Panc1 (cell line): ENCODE results near the gene GANC.

Experiments
- POLR2AphosphoS5 ChIP-seq: IDR thresholded peaks from 2 replicates; pipeline ENCODE4 v1.6.1; 2012; ENCODE audit warnings: mild to moderate bottlenecking, low read depth, low read length, moderate library complexity
- TF ChIP-seq, protein P1 (sequence below): fragments of 450-650 bp; IDR thresholded peaks from 2 replicates; pipeline ENCODE4 v1.5.1; 2017; ENCODE audit warnings: mild to moderate bottlenecking

DNA sequence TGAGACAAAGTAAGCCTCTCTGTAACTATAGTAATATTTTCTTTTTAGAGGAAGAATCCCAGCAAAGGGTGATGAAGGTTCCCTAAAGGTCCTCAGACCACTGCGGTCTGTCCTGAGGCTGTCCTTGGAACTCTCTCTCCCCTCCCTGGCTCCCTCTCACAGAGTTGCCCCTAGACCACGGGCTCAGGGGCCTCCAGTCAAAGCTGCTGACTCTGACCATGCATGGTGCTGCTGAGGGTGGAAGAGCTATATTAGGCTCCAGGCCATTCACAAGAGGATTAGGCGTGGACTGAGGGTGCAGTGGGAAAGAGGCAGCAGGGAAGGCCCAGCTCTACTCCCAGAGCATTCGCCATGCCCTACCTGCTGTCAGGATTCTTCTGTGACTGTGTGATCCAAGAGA lies 100.9 kb downstream of the GANC start:
- TF ChIP-seq, protein P1, sequence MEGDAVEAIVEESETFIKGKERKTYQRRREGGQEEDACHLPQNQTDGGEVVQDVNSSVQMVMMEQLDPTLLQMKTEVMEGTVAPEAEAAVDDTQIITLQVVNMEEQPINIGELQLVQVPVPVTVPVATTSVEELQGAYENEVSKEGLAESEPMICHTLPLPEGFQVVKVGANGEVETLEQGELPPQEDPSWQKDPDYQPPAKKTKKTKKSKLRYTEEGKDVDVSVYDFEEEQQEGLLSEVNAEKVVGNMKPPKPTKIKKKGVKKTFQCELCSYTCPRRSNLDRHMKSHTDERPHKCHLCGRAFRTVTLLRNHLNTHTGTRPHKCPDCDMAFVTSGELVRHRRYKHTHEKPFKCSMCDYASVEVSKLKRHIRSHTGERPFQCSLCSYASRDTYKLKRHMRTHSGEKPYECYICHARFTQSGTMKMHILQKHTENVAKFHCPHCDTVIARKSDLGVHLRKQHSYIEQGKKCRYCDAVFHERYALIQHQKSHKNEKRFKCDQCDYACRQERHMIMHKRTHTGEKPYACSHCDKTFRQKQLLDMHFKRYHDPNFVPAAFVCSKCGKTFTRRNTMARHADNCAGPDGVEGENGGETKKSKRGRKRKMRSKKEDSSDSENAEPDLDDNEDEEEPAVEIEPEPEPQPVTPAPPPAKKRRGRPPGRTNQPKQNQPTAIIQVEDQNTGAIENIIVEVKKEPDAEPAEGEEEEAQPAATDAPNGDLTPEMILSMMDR = no peak
- TF ChIP-seq POLR2AphosphoS5 = no peak
